ENCODE data around the gene DICER1.

GRCh38 chr14:95070748-95071435, 86.4 kb downstream of the DICER1 start:
- TF ChIP-seq, protein P1, sequence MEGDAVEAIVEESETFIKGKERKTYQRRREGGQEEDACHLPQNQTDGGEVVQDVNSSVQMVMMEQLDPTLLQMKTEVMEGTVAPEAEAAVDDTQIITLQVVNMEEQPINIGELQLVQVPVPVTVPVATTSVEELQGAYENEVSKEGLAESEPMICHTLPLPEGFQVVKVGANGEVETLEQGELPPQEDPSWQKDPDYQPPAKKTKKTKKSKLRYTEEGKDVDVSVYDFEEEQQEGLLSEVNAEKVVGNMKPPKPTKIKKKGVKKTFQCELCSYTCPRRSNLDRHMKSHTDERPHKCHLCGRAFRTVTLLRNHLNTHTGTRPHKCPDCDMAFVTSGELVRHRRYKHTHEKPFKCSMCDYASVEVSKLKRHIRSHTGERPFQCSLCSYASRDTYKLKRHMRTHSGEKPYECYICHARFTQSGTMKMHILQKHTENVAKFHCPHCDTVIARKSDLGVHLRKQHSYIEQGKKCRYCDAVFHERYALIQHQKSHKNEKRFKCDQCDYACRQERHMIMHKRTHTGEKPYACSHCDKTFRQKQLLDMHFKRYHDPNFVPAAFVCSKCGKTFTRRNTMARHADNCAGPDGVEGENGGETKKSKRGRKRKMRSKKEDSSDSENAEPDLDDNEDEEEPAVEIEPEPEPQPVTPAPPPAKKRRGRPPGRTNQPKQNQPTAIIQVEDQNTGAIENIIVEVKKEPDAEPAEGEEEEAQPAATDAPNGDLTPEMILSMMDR (IDR thresholded peaks at IDR 0.05; ENCODE audit: low read depth, low read length, poor library complexity, severe bottlenecking): no peak
- TF ChIP-seq EZH2phosphoT487 (IDR thresholded peaks at IDR 0.05; ENCODE audit: borderline replicate concordance, low read length): no peak

Data from DOHH2 (cell line).